SKM-1 (cell line): ENCODE results near the gene AZU1.

Experiments used
- DNase-seq: peaks from one replicate; lab custom pipeline; 2025; ENCODE audit not compliant: unreplicated experiment; lab: John Stamatoyannopoulos, UW

The AZU1 gene, protein sequence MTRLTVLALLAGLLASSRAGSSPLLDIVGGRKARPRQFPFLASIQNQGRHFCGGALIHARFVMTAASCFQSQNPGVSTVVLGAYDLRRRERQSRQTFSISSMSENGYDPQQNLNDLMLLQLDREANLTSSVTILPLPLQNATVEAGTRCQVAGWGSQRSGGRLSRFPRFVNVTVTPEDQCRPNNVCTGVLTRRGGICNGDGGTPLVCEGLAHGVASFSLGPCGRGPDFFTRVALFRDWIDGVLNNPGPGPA

DNA sequence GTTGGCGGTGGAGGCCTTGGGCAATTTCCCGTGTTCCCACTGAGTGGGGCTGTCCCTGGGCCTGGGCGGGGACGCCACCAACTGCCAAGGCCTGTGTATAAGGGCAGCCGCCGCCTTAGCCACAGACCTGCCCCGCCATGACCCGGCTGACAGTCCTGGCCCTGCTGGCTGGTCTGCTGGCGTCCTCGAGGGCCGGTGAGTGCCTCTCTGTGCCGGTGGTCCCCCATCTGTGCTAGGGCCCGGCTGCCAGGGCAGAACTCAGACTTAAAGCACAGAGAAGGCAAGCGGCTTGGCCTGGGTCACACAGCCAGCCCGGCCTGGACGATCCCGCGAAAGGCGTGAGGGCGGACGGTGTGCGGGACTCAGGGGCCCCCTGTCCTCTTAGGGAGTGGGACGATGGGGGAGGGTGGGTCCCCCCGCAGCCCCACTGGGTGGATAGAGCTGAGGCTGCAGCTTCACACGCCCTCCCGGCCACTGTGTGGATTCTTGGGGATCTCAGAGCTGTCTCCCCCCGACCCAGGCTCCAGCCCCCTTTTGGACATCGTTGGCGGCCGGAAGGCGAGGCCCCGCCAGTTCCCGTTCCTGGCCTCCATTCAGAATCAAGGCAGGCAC is at the start of gene AZU1:
Gene AZU1, plus strand, starts transcription at position 128 of the 612 bp plus-strand sequence. Its CDS starts 10 bp downstream, at position 138.
- DNase-seq, result no peak

DNA sequence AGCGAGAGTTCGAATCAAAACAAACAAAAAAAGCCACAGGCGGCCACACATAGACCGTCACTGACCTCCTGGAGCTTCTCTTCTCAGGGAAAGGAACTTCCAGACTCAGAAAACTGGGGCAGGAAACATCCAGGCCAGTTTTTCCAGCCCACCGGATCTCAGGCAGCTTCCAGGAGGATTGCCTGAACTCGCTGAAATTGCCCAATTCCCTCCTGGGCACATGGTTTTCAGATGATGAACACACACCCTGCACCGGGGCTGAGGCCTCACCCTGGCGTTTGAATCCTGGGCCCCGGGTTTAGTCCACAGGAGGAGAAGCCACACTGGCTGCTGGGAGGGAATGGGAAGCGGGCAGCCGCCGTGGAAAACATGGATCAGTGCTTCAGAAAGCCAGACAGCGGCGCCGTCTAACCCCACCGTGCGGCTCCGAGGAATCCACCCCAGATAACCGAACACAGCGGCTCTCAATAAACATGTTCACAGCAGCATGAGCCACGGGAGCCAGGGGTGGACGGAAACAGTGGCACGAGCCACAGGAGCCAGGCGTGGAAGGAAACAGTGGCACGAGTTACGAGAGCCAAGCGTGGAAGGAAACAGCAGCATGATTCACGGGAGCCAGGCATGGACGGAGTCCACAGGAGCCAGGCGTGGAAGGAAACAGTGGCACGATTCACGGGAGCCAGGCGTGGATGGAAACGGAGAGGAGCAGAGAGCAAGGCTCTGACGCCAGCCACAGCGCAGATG is 48.6 kb upstream of the AZU1 start:
- no peak for DNase-seq

DNA sequence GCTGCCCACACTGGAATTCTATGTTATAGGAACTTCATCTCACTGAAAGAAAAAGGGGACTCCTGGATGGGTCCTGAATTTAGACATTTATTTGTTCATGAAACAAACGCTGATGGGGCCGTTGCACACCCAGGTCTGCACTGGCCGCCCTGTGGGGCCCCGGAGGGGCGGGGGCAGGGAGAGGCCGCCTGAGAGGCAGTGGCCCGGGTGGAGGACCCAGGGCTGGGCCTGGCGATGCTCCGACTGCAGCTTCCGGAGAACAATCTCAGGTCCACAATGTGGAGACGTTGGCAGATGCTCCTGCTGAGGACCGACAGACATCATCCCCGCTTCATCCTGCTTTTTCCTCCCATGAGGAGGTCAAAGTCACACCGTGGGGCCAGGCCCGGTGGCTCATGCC is 46.7 kb upstream of the AZU1 start:
- no peak for DNase-seq

DNA sequence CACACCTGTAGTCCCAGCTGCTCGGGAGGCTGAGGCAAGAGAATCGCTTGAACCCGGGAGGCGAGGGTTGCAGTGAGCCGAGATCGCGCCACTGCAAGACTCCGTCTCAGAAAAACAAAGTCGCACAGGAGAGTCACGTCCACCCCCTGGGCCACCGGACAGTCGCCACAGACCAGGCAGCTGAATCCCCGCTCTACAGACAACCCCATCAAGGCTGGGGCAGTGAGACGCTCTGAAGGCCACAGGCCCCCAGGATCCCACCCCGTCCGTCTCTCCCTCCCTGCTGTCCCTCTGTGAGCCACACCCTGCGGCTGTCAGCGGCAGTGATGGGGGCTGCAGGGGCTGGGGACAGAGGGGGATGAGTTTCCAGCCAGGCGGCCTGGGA is 45.8 kb upstream of the AZU1 start:
- no peak for DNase-seq

DNA sequence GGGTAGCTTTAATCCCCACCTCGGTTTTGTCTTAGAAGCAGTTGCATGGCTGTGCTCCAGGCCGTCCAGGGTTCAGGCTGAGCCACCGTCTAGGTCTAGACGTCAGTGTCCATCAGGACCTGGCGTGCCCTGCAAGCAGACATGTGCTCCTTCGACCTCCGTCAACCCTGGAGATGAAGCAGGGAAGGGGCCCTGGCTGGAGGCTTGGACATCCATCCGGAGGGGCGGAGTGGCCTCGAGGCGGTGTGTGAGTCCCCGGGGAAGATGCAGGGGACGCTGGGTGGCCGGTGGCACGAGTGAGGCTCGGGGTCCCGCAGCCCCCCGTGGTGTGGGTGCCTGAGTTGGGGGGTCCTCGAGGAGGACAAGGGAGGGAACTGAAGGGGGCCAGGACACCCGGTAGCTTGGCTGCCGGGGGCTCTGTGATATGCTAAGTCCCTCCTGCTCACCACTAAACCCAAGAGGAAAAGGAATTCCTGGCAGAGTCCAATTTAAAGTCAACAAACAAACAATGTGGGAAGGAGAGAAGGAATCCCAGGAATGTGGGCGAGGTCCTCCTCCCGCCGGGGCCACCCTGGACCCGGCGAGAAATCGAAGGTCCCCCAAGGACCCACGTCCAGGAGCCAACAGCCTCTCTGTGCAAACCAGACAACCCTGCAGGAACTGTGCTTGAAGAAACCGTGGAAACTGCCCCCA is 45.3 kb upstream of the AZU1 start:
- no peak for DNase-seq

DNA sequence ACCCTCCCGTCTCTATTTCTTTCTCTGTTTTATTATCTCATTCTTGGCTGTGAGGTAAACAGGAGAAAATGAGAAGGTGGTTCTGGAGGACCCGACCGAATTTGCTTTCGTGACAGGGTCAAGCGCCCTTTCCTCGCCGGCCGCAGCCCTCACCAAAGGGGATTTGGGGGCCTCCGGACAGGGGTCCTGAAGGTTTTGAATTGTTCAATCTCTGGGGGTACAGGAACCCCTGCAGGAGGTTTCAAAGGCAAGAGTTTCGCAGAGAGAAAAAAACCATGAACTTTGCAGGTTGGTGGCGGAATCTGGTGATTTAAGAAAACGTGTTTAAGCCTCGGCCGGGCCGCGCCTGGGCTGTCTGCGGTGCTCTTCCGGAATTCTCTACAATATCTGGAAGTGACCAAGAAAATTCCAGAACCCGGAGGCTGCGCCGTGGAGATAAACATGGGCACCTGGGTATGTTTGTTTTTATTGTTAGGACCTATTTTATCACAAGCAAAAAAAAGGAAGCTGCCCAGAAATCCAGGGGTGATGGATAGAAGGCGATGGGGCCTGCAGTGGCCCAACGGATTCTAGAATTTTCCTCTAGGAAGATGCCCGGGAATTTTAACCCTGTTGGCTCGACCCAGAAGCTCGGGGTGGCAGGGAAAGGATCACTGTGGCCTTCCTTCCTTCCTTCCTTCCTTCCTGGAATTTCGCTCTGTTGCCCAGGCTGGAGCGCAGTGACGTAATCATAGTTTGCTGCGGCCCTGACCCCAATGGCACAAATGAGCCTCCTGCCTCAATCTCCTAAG is 44.6 kb upstream of the AZU1 start:
- DNase-seq, result no peak

DNA sequence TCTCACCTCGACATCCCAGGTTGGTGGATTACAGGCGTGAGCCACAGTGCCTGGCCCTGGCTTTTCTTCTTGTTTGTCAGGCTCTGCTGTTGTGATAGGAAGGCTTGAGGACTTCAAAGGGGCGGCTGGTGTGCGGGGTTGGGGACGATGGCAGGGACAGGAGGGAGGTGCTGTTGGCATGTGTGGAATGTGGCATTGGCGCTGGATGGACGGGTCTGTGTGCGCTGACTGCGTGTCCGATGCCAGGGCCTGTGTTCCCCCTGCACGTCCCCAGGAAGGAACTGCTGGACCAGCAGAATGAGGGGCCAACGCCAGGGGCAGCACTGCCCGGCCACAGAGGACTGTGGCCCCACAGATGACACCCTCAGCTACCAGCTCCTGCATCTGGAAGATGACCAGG is 43.1 kb upstream of the AZU1 start:
- no peak for DNase-seq

DNA sequence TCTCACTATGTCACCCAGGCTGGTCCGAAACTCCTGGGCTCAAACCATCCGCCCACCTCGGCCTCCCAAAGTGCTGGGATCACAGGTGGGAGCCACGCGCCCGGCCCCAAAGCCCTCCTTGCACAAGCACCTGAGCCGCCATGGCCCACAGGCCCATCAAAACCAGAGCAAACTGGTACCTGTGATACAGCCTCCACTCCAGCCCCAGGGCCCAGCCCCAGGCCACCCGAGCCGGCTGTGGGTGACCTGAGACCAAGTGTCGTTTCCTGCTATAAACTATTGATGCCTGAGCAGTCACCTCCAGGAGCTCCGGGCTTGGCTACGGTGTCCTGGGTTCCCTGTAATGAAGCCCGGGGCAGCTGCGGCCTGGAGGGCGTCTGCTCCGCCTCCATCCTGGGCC is 40.1 kb upstream of the AZU1 start:
- DNase-seq, result no peak

DNA sequence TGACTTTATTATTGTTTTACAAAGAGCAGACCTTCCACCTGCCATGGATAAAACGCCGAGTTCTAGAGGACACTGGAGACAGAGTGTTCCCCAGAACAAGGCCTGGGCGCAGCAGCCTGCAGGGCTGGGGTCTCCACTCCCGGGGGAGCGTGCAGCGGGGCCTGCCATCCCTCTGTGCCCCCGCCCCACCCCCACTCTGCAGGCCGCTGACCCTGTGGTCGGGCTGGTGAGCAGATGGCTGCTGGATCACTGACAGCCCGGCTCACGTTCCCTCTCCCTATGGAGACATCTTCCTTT is 39.0 kb upstream of the AZU1 start:
- no peak for DNase-seq

DNA sequence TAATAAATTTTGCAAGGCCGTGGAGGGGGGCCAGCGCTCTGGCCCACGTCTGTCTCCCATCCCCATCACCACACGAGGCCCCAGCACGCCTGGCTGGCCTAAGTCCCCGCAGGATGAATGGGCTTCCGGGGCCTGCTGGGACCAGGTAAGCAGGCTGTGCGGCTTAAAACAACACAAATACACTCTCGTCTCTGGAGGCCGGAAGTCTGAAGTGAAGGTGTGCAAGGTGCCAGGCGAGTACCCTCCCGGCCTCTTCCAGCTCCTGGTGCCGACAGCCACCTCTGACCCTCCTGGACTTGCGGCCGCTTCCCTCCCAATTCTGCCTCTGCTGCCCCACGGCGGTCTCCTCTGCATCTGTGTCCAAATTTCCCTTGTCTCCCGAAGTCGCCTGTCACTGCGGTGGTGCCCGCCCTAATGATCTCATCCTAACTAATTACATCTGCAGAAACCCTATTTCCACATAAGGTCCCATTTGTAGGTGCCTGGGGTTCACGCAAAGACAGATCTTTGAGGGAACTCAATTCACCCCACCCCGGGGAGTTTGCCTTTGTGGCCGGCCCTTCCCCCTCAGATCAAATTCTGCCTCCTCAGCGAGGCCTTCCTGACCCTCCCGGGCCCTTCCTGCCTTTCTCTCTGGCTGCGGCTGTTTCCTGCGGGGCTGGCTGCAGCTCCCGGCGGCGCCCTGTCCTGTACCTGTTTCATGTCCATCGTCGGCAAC is 38.5 kb upstream of the AZU1 start:
- peak; percentile 57 for DNase-seq

DNA sequence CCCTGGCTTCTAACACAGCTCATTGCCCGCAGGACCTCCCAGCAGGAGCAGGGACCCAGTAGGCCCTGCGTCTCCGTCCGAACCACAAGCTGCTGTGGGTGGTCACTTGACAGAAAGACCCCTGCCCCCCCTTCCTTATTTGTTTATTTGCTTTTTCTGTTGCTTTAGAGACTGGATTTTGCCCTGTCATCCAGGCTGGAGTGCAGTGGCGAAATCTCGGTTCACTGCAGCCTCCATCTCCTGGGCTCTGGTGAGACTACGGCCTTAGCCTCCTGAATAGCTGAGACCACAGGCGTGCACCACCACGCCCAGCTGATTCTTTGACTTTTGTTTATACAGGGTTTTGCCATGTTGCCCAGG is 38.0 kb upstream of the AZU1 start:
- DNase-seq, result no peak

DNA sequence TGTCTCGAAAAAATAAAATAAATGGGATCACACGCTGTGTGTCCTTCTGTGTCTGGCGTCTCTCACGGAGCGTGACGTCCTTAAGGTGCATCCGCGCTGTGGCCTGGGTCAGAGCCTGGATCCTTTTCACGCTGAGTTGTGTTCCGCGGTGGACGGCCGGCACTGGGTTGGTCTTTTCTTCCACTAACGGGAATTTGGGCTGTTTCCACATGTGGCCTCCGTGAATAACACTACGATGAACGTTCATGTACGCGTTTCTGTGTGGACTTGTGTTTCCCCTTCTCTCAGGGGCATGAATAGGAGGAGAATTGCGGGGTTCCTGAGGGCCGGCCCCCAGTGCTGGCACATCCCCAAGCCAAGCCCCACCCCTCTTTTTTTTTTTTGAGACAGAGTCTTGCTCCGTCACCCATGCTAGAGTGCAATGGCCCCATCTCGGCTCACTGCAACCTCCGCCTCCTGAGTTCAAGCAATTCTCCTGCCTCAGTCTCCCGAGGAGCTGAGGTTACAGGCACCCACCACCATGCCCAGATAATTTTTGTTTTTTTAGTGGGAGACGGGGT is 36.5 kb upstream of the AZU1 start:
- no peak for DNase-seq

DNA sequence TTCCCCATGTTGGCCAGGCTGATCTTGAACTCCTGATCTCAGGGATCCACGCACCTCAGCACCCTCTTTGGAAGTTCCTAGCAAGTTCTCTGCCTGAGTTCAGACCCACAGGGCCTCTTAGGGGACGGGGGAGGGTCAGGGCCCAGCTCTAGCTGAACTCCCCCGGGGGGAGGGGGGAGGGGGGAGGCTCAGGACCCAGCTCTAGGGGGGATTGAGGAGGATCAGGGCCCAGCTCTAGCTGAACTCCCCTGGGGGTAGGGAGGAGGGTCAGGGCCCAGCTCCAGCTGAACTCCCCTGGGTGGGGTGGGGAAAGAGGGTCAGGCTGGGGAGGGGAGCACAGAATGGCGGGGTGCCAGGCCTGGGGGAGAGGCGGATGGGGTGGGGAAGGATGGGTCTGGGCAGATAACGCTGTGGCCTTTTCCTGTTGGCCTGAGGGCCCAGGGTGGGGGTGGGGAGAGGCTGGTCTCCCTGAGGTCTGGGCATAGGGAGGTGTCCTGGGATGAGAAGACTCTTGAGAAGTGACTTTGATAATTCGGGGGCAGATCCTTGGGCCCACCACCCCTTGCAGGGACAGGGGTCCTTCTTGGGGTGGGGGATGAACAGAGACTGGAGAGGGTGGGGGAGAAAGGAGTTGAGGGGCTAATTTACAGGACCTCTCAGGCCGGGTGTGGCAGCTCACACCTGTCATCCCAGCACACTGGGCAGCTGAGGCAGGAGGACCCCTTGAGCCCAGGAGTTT is 35.9 kb upstream of the AZU1 start:
- no peak for DNase-seq

DNA sequence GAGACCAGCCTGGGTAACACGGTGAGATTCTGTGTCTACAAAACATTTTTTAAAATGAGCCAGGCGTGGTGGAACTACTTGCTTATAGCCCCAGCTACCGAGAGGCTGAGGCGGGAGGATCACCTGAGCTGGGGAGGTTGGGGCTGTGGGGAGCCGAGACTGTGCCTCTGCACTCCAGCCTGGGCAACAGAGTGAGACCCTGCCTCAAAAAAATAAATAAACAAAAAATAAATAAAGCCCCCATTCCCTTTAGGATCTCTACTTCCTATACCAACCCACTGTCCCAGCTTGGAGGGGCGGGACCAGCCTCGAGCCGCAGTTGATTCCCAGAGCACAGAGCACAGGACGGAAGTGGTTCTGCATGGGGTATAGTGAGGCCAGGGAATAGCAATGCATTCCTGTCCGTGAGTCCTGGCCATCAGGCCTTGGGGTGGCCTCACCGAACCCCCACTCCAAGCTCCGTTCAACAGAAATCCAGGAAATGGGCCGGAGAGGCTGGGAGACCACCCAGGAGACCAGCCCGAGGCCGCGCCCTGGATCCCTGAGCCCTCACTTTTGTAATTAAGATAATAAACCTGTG is 35.2 kb upstream of the AZU1 start:
- DNase-seq, result no peak

DNA sequence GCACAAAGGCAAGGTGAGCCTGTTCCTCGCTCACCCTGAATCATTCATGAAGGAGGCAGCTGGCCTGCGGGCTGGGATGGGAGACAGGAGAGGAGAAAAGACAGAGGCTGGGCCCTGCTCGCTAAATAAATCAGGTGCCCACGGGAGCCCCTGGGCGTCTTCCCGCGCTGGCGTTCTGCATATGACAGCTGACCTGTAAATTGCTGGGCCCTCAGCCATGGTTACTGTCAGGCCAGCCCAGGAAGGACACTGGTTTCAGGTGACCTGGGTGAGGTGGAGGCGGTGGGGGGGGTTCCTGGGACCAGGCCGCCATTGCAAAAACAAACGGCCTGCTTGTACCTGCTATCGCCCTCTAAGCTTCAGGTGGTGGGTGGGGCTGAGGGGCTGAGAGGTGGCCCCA is 33.8 kb upstream of the AZU1 start:
- DNase-seq, result no peak

DNA sequence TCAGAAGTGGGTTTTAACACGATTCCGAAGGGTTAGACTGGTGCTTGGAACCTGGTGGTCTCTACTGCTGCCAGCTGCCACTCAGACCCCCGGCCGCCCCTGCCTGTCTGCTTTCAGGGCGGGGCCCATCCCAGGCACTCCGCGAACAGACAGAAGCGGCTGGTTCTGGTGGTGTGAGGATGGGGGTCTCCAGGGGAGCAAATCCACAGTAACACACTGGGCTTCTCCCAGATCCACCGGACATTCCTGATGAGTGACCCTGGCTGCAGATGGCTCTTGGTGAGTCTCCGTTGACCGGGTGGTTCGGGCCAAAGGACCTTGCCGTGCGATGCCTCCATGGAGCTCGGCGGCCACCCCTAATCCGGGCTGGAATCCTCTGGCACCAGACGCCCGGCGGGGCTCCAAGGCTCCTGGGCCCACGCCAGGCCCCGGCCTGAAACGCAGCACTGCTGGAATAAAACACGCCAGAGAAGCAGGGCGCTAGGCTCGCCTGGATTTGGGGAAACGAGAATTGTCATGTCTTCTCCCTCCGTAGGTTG is 32.5 kb upstream of the AZU1 start:
- no peak for DNase-seq

DNA sequence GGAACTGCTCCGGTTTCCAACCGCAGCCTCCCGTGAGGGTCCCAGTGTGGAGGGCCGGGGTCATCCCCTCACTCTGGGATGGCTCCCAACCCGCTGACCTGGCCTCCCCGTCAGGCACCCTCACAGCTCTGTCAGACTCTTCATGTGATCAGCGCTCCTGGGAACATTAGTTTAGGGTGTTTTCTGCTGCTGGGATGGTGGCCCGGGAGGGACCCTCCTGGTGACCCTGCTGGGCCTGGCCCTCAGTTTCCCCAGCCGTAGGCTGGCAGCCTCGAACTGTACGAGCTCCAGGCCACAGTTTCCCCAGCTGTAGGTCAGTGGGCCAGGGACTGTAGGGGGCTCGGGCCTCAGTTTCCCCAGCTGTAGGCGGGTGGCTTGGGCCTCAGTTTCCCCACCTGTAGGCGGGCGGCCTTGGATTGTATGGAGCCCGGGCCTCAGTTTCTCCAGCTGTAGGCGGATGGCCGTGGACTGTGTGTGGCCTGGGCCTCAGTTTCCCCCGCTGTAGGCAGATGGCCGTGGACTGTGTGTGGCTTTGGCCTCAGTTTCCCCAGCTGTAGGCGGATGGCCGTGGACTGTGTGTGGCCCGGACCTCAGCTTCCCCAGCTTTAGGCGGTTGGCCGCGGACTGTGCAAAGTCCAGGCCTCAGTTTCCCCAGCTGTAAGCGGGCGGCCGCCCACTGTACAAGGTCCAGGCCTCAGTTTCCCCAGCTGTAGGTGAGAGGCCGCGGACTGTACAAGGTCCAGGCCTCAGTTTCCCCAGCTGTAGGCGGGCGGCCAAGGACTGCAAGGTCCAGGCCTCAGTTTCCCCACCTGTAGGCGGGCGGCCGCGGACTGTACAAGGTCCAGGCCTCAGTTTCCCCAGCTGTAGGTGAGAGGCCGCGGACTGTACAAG is 31.7 kb upstream of the AZU1 start:
- DNase-seq, result no peak
